ENCODE data around the gene ATG2A. TPM values are rescaled to one million over a fixed set of nuclear protein-coding genes. Genes with fewer than 3 reads are reported as not detected.
A peak's percentile ranks its signal among the peaks of the same experiment; 100 is the strongest.

The ATG2A gene
- total RNA-seq, 1 donor from 2014 or later = 27.9 TPM

DNA sequence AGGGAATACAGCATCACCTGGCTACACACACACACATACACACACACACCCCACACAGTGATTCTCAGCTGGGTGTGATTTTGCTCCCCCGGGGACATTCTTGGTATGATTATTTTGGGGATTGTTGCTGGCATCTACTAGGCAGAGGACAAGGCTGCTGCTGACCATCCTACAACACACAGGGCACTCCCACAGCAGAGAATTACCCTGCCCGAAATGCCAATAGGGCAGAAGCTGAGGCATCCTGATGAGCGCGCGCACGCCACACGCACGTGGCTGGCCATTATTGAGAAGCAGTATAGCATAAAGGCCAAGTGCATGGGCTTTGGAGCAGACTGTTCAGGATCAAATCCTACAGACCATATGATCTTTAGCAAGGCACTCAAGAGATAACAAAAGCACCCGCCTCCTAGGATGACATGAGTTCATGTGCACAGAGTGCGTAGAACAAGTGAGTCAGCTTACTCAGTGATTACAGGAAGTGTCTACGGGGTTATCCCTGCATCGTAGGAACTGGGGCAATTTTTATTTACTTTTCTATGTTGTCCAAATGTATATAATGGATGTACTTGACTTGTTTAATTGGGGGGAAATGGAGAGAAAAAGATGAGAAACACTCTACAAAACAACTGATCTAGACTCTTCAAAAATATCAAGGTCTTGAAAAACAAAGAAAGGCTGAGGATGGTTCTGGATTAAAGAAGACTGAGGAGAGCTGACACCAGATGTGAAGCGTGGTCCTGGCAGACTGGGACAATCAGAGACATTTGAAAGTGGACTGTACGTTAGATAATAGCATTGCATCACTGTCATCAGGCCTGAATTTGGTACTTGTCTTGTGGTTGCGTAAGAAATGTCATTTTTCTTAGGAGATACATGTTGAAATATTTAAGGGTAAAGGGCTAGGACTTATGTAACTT is 31.4 kb downstream of the ATG2A start:
- DNase-seq (ENCODE audit: low spot score) = no peak

DNA sequence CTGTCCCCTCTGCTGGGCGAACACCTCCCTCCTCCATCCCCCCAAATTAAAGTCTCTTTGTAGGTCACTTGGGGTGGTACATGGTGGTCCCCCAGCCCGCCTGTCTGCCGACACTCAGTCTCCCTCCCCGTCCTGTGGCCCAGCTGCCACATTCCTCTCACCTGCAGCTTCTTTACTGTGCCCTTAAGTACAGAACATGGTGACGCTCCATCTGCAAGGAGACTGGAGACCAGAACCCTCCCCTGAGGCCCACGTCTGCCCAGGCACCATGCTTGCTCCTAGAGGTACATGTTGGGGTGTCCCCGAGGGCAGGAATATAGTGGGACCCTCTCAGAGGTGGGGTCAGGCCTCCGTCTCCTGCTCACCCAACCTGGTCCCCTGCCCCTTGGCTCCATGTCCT is 33.0 kb downstream of the ATG2A start:
- DNase-seq (ENCODE audit: low spot score) = no peak

DNA sequence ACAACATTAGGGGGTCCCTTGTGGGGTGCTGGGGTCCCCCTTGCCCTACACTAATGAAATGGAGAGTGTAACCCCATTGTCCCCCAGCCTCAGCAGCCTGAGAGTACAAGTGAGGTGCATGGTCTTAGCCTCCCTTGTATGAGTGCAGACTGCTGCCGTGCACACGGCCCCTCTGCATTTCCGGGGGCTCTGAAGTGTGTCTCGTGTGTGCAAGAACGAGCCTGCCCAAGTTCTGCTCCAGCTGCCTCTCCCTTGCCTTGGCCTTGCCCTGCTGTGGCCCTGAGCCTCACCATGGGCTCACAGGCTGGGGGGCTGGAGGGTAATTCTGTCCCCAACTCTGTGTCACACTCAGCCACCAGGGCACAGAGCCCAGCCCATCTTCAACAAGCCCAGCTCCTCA is 33.4 kb downstream of the ATG2A start:
- DNase-seq (ENCODE audit: low spot score) = no peak

DNA sequence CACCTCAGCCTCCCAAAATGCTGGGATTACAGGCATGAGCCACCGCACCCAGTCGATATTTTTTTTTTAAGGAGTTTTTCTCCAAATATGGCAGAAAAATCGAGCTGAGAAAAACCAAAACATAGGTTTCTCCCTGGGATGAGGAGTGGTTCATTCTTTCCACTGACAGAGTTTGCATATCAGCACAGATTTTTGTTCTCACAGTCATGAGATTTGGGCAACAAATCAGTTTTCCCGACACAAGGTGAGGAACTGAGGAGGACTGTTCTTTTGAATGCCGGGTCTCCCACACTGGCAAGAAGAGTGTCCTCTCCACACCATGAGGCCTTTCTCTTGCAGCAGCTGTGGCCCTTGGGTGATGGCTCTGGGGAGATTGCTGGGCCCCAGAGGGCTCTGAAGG is 34.8 kb downstream of the ATG2A start:
- no peak for DNase-seq (ENCODE audit: low spot score)

DNA sequence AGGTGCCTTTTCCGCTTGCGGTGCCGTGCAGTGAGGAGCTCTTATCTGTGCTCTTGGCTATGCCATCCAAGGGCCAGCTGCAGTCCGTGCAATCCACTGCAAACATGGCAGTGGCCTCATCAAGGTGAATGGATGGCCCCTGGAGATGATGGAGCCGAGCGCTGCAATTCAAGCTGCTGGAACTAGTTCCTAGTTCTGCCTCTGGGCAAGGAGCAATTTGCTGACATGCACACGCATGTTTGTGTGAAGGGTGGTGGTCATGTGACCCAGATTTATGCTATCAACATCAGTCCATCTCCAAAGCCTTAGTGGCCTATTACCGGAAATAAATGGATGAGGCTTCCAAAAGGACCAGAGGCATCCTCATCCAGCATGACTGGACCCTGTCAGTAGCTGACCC is 35.5 kb downstream of the ATG2A start:
- DNase-seq (ENCODE audit: low spot score) = peak; percentile 66

DNA sequence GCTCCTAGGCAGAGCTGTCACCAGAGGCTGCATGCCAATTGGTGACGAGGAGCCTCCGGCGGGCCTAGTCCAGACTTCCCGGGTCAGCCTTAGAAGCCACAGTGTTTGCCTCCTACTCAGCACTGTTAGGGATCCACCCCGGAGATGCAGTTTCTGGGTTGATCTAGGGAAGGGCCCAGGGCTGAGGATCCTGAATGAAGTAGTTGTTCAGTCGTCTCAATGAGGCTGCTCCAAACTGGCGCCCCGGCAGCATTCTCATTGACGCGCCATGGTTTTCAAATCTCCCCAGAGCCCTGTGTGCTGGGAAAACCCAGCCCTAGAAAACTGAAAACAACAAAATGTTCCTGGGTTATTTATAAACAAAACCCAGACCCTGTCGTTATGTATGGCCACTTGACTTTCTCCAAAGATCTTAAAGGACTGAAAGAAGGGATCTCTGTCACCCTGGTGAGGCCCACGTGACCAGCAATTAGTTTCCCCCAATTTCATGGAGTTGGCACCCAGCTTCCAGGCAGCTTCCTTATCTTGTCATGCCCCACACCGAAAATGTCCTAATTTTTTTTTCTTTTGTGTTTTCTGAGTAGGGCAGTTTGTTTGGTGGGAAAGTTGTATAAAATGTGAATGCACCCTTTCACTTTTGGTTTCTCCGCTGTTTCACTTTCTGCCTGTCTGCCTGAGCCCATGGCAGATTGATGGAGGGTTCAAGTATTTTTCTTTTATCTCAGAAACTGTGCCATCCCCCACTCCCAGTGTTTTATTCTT is 36.6 kb downstream of the ATG2A start:
- no peak for DNase-seq (ENCODE audit: low spot score)

DNA sequence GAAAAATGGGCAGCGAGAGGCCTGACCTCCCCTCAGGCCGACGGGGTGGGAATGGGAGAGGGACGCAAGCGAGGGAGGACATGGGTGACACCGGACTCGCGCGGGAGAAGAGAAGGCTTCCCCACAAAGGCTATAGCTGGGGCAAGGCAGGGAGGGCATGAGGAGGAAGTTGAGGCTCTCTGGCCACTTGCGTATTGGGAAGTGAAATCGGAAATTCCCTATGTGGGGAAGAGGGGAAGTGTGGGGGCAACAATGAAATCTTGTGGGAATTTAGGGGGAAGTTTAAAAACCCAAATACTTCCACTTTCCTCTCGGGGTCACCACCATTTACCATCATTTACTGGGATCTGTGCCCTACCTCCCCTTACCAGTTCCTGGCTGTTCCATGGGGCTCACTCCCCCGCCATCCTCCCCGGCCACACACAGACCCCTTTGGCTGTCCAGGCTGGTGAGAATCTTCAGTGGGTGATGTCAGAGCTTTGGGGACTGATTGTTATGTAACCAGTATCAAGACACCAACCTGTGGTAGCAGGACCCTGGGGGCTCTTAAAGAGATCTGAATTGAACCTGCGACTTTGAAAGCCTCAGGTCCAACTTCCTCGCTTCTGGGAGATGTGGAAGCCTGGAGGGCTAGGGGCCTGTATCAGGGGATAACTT is 37.6 kb downstream of the ATG2A start:
- peak; percentile 49 for DNase-seq (ENCODE audit: low spot score)

DNA sequence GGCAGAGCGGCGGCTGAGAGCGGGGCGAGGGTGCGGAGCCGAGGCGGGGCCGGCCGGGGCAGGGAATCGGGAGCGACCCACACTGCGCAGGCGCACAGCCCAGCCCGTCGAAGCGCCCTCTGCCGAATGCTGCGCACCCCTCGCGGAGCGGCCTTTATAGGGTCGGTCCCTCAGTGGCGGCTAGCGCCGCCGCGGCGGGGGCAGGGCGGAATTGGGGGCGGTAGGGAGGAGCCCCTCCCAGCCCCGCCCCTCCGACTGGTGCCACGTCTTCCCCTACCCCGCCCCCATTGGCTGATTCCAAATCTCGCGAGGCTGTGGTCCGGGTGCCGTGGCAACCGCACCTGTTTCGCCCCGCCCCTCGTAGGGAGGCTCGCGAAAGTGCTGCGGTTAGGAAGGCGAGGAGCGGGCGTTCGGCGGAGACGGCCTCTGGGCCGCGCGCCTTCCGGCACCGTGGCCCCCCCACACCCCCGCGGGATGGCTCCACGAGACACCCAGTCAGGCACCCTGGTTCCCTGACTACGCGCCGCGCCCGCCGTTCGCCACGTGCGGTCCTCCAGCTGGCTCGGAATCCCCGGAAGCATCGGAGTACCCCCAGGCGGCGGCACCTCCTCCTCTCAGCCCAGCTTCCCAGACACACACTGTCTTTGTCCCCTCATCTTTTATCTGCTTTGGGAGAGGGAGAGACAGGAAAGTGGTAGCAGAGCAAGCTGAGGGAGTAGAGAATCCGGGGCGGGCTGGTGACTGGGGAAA is 38.3 kb downstream of the ATG2A start, which contains the start of gene EHD1:
TSS of gene EHD1 (minus strand) at position 128 of the 750 bp plus-strand sequence. CDS start 157 bp downstream, outside the sequence.
- DNase-seq (ENCODE audit: low spot score) = peak; percentile 99

DNA sequence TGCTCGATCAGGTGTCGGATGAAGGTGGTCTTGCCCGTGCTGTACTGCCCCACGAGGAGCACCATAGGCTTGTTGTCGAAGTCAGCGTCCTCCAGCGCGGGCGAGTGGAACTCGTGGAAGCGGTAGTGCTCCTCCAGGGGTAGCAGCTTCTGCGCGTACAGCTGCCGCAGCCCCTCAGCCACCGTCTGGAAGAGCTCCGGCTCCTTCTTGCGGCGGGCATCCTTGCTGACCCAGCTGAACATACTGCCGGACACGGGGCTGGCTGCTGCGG is 38.9 kb downstream of the ATG2A start:
- peak; percentile 66 for DNase-seq (ENCODE audit: low spot score)

DNA sequence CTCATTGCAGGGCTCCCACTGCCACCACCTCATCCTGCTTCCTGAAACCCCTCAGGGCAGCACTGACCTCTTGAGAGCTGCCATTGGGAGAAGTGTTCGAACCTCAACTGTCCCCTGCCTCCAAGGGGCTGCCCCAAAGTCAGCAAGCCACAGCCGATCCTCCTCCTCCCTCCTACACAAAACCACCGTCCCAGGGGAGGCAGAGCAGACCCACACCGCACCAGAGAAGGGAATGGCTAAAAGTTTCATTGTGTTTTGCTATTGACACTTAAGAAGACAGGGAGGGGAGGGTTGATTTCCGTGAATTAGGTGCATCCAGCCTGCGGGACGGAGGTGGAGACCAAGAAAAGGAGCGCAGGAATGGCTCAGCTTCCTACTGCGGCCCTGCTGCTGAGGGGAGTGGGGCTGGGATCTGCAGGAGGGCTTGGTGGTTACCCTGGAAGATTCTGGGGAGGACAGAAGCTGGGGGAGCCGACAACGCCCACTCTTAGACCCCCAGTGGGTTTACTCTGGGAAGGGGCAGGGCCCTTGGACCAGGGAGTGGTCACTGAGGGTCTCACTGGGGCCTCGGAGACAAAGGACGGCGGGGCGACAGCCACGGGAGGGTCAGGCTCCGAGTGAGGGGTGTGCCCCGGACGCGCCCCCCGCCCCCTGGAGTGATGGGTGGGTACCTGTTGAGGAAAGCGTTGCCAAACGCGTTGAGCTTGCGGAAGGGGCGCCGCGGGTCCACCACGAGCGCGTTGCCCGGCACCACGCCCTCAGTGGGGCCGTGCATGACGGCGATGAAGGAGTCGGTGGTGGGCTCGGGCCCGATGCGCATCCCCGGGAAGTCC is 39.4 kb downstream of the ATG2A start:
- DNase-seq (ENCODE audit: low spot score) = no peak

DNA sequence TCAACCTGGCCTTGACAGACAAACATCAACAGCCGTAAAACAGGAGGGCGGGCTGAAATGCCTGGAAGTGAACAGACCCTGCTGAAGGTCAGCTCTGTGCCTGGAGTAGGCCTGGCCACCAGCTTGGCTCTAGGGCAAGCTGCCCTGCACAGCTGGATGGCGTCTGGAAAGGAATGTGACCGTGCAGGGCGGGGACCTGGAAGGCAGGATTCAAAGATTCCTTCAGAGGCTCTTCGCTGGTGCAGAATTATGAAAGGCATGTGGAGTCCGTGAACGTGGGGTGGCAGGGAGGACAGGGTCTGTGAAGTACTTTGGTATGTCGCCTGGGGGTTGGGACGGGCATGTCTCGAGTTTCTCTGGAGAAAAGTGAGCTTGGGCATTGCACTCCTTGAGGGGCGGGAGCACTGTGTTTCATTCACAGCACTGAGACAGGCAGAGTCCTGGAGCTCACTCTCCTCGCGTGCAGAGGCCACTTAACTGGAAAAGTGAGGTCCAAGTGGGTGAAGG is 40.1 kb downstream of the ATG2A start:
- no peak for DNase-seq (ENCODE audit: low spot score)

DNA sequence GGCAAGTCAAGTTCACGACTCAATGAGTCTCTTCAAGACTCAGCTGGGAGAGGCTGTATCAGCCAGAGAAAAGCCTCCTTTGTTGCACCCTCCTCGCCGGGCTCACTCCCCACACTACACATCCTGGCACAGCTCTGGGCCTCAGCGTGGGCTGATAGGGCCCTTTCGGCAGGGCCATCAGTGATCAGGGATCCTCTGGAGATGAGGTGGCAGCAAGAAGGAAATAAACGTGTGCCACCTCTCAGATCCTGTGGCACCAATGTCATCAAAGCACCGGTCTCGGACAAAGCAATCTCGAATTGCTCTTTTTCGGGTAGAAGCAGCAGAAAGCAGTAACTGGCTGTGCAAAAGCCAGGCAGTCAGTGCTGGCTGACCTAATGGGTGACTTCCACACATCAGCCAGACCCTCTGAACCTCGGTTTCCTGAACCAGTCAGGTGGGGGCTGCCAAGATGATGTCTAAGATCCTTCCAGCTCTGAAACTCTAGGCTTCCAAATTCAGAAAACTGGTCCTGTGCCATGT is 40.7 kb downstream of the ATG2A start:
- DNase-seq (ENCODE audit: low spot score) = no peak

DNA sequence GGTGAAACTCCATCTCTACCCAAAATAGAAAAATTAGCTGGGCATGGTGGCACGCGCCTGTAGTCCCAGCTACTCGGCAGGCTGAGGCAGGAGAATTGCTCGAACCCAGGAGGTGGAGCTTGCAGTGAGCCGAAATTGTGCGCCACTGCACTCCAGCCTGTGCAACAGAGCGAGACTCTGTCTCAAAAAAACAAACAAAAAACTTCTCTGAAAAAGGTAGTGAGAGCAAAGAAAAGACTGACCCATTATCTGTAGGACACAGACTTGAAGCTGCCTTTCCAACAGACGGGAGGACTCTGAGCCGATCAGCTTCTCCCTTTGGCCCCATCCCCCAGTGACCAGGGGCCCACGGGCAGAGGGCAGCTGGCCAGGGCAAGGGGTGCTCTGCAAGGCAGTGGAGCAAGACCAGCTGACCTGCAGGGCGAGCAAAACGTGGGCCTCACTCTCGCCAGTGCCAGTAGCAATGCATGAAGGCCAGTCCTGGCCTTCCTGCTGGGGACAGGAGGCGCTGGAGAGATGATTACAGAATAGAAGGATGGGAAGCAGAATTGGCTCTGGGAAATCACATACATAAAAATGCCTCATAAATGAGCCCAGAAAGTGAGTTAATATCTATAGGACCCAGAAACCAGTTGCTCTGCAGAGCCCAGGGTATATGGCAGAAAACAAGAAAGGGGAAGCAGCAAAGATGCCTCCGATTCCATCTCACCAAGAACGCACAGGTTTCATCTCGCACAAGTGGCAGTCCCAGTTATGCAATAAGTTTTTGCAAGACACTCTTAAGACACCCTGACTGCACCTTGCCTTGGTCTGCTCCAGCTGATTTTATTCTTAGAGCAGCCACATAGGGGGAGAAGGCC is 41.4 kb downstream of the ATG2A start:
- no peak for DNase-seq (ENCODE audit: low spot score)

DNA sequence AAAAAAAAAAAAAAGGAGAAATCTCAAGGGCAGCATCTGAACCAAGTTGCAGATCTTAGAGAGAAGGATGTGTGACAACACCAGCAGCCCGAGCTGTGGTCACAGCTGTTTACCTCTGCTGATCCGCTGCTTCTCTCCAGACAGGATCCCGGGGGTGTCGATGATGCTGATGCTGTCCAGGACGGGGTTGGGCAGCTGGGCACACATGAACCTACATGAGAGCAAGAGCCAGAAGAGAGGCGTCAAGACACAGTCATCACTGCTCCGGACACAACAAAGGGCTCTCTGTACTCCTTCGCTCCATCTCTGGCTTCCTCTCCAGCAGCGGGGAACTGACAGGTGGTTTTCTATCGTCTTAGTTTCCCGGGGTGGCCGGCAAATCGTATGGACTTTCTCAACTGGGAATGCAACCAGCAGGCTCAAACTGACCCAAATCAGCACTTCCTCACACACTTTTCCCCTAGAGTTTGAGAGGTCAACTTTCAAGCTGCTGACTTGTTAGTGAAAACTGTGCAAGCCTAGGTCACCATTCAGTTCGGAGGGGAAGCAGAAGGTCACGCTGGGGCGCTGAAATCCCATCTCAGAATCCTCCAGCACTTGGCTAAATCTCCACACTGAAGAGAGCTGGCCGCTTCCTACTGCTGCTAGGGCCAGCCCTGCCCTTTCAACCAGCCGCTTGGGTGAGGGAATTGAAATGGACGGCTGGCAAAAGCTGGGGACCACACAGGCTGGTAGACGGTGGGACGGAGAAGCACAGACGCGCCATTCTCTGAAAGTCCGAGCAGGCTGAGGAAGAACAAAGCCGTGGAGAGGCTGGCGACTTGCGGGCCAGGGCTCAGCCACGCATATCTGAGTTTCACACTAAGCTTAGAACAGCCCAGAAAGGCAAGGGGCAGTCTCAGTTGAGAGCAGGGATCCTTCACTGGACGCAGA is 42.4 kb downstream of the ATG2A start:
- DNase-seq (ENCODE audit: low spot score) = no peak

DNA sequence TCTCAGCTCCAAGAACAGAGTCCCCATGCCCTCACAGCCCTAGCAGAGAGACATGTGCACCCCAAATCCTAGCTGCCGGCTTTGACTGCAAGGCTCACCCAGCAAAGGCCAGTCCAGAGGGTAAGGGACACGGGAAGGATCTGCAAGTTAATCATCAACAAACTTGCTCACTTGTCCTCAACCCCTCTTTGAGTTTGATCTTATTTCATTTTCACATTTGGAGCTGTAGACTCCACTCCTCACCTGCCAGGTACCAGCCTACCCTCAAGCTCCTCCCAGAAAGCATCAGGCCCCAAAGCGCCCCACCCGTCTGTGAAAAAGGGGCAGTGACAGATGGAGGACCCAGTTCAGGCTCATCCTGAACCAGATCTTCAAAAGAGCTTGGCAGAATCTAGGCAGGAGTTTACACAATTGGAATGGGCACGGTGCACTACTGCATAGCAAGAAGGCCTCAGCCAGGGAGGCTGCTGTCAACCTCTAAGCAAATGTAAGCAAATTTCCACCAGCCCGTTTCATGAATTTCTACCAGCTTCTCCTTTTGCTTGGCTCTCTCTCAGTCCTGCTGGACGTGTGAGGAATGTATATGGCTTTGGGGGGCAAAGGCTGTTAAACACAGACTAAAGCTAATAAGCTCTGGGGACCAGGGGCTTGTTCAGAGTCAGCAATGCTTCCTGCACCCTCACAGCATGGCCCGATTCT is 44.1 kb downstream of the ATG2A start:
- no peak for DNase-seq (ENCODE audit: low spot score)

DNA sequence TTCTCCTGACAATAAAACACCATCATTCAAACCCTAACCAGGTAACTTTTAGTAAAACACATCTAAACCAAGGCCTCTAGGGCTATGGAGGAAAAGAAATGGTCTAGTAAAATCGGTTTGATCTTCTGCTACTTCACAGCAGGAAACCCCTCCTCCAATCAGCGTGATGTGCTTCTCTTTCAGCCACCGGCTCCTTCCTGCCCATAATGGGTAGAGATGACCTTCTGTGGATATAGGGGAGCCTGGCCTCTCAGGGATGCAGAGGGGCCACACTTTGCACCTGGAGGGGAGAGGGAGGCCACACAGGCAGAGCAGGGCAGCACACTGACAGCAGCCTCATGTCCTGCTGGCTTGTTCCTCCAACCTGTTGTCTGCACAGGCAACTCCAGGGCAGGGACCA is 45.5 kb downstream of the ATG2A start:
- no peak for DNase-seq (ENCODE audit: low spot score)

DNA sequence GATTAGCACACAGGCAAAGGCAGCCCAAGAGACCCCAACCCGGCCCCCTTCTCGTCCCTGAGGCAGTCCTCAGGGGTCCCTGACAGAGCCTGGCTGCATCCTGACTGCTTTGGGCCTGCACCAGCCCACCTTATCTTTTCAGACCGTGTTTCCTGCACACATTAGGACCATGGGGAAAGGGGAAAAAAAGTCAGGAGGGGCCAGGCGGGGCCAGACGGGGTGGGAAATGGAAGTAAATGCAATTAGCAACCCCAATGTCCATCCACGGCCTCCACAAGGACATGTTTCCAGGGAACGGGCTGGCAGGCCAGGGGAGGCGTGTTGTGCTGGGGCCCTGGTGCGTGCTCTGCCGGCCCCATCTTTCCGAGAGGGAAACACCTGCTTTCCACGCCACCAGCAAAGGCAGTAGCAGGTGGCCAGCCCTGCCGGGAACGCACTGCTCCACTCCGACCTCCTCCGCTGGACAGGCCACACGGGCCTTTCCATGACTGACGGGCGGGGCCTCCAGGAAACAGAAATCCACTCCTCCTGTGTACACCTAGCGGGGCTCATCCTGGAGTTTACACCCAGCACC is 46.0 kb downstream of the ATG2A start:
- no peak for DNase-seq (ENCODE audit: low spot score)
